HepG2 (cell line): ENCODE data around the gene TBC1D21. TPM values are rescaled to one million over a fixed set of nuclear protein-coding genes. Genes with fewer than 3 reads are reported as not detected.

ENCODE experiments used
- ATAC-seq: fragments of 200-7000 bp; cut with Tn5 transposase; 3 replicates; pipeline ENCODE4 v1.9.1; 2020; ENCODE audit warnings: mild to moderate bottlenecking, moderate library complexity
- BruUV-seq: library from RNA; stranded (reverse); fragments of 400-500 nt; replicated peaks from 2 replicates; lab custom pipeline; 2021; lab: Mats Ljungman, UMichigan
- CTCF ChIA-PET: fragments of 300-600 bp; formaldehyde crosslinking; extraction: SDS; loops from one replicate; lab custom pipeline; 2021; ENCODE audit warnings: low total read pairs, inconsistent platforms, low intra/inter-chr PET ratio; lab: Yijun Ruan, JAX
- POLR2A ChIA-PET: fragments of 350-600 bp; sonication (Branson Sonifier 250); formaldehyde crosslinking; loops from one replicate; lab custom pipeline; 2020; ENCODE audit warnings: antibody characterized with exemption, inconsistent platforms; lab: Yijun Ruan, JAX
- DNase-seq: peaks from one replicate; pipeline ENCODE4 v3.0.0-alpha.2; 2015; ENCODE audit warnings: low spot score
- FAIRE-seq: peaks from 3 replicates; lab custom pipeline; 2011; peaks lifted over from hg19 to GRCh38; lab: Jason Lieb, UNC
- H2AFZ ChIP-seq: one replicate; pipeline ENCODE4 v1.6.1; 2011; ENCODE audit warnings: low read length, inconsistent platforms
- H3K27ac ChIP-seq: fragments of 300-600 bp; 3 replicates; pipeline ENCODE4 v1.8.0; 2011; ENCODE audit warnings: mixed run types, mild to moderate bottlenecking, mixed read lengths, low read length, inconsistent platforms; ENCODE audit not compliant: insufficient read depth; ENCODE audit errors: extremely low read length
- H3K27me3 ChIP-seq, 2 experiments: fragments of 200-600 bp in 1 of 2; 2 replicates in 1 of 2; 3 replicates in 1 of 2; pipeline versions ENCODE4 v1.6.0 to v1.8.0; 2011; ENCODE audit warnings: low read length in 2 of 2, mild to moderate bottlenecking in 2 of 2, moderate library complexity in 2 of 2, inconsistent platforms in 1 of 2; ENCODE audit not compliant: insufficient read depth in 2 of 2, control insufficient read depth in 1 of 2
- H3K36me3 ChIP-seq, 2 experiments: fragments of 200-600 bp in 1 of 2; replicated peaks in 1 of 2; 2 replicates in 1 of 2; 3 replicates in 1 of 2; pipeline versions ENCODE4 v1.5.1 to v1.8.0; 2011; ENCODE audit warnings: low read length in 2 of 2, inconsistent platforms in 1 of 2; ENCODE audit not compliant: insufficient read depth in 2 of 2, control insufficient read depth in 1 of 2
- H3K4me1 ChIP-seq: 2 replicates; pipeline ENCODE4 v1.5.1; 2012; ENCODE audit warnings: low read length, inconsistent platforms; ENCODE audit not compliant: insufficient read depth
- H3K4me2 ChIP-seq: 2 replicates; pipeline ENCODE4 v1.6.0; 2011; ENCODE audit warnings: low read depth, low read length, inconsistent platforms
- H3K4me3 ChIP-seq, 3 experiments: fragments of 200-600 bp in 1 of 3; sonication (generic), shearing (Covaris generic) in 1 of 3; replicated peaks in 1 of 3; 2 replicates each; pipeline ENCODE4 v1.5.1; 2011 to 2016; ENCODE audit warnings: low read length in 3 of 3, inconsistent platforms in 2 of 3, low read depth in 2 of 3, mild to moderate bottlenecking in 2 of 3, control low read depth in 1 of 3, mixed read lengths in 1 of 3; ENCODE audit not compliant: insufficient read depth in 1 of 3
- H3K79me2 ChIP-seq: one replicate; pipeline ENCODE4 v1.6.1; 2011; ENCODE audit warnings: low read length, inconsistent platforms; ENCODE audit not compliant: insufficient read depth
- H3K9ac ChIP-seq: 2 replicates; pipeline ENCODE4 v1.6.0; 2011; ENCODE audit warnings: mild to moderate bottlenecking, low read depth, low read length, inconsistent platforms; ENCODE audit not compliant: insufficient read depth
- H3K9me3 ChIP-seq: 2 replicates; pipeline ENCODE4 v1.5.1; 2012; ENCODE audit warnings: mild to moderate bottlenecking, low read length
- H4K20me1 ChIP-seq: 2 replicates; pipeline ENCODE4 v1.6.0; 2011; ENCODE audit warnings: inconsistent platforms, mild to moderate bottlenecking, low read length, moderate library complexity; ENCODE audit not compliant: insufficient read depth
- REST ChIP-seq, 2 experiments: IDR thresholded peaks; 2 replicates each; pipeline ENCODE4 v1.6.1; 2011 to 2012; ENCODE audit warnings: low read length in 2 of 2, borderline replicate concordance in 1 of 2, low read depth in 1 of 2, mild to moderate bottlenecking in 1 of 2, moderate library complexity in 1 of 2
- TOPORS ChIP-seq: sonication (generic); formaldehyde crosslinking; IDR thresholded peaks from 2 replicates; pipeline ENCODE4 v1.8.0; 2023; ENCODE audit warnings: mild to moderate bottlenecking, missing genetic modification reagents
- WGBS: methylation state at CpG from one replicate; pipeline ENCODE4 v1.1.6; 2017; ENCODE audit warnings: low lambda C conversion rate; 5-methylcytosine and 5-hydroxymethylcytosine counted together
- in situ Hi-C: cut with HindIII; loops from 2 replicates; pipeline ENCODE4 v1.10.0; 2017; ENCODE audit warnings: low pct_unique_long_range_greater_than_20kb; ENCODE audit not compliant: extremely low pct_ligation_motif_present
- intact Hi-C: fragments of 100-400 bp; cut with micrococcal nuclease; formaldehyde crosslinking; loops from one replicate; pipeline ENCODE4 v1.10.0; 2022; ENCODE audit not compliant: unreplicated experiment
- polyA plus RNA-seq, 8 experiments: library from polyadenylated mRNA; depleted of rRNA in 3 of 8; stranded (reverse) in 7 of 8; unstranded in 1 of 8; fragments of >200 nt; fragmentation: Illumina TruSeq in 4 of 8; extraction: Trizol in 4 of 8; gene quantifications; 2 replicates each; pipeline versions ENCODE4 v1.2.1 to v1.2.3, GENCODE V29; 2011 to 2016; ENCODE audit warnings: low read depth in 4 of 8, missing spikeins in 1 of 8, mixed read lengths in 1 of 8; ENCODE audit not compliant: insufficient read depth in 1 of 8
- total RNA-seq, 5 experiments: library from RNA; depleted of rRNA; stranded (reverse); fragments of >200 nt; fragmentation: Illumina TruSeq; extraction: Trizol; gene quantifications; 2 replicates each; pipeline ENCODE4 v1.2.3, GENCODE V29; 2016; ENCODE audit warnings: low read depth in 1 of 5

The TBC1D21 gene
- total and polyA plus RNA-seq, 2 of the 13 experiments (the other 11 are each of a cell fraction or from before 2014, with no cell fraction given), result not detected

GRCh38 chr15:73841756-73842725 lies 31.3 kb upstream of the TBC1D21 start:
- DNase-seq, result no peak
- Histone ChIP-seq H3K79me2 (no peaks in the 10 kb centered on the region), H3K36me3 (no peaks in the 10 kb centered on the region), H3K9me3 (no peaks in the 10 kb centered on the region), H3K4me1 (no peaks in the 10 kb centered on the region), H3K9ac (no peak overlapping the region)
- FAIRE-seq, result no peak
- in situ Hi-C loops, result no loop called here
- no TSS peak for BruUV-seq
- POLR2A ChIA-PET, result no interaction called here
- intact Hi-C loops, result no loop called here
- TF ChIP-seq REST (IDR thresholded peaks at IDR 0.05; ENCODE audit: borderline replicate concordance in 1 of 2, low read depth in 1 of 2, low read length in 2 of 2) (0 out of 4 replicates have a peak, but pooled peaks of 1 of the 2 experiments have one; percentile 15), TOPORS (CRISPR knock-in tag) (no peak)
- TF ChIP-seq, all 625 proteins: peak for 1
- Histone ChIP-seq H3K27ac (no peak overlapping the region), H3K4me2 (no peak overlapping the region), H4K20me1 (no peaks in the 10 kb centered on the region), H3K27me3 (peaks cover 2 to 28% of the 10 kb centered on the region in 2 experiments; a peak in 4 of 5 replicates), H2AFZ (no peak overlapping the region), H3K4me3 (no peak overlapping the region)
- 25% methylated on average over 15 of the region's 17 CpGs for WGBS
- no peak for ATAC-seq
- CTCF ChIA-PET, result no interaction called here
